HG02970 (cell line): ENCODE measurements around the gene BET1L.
"Not testable (repeated sequence)": the region's sequence is repeated elsewhere in the genome, so short reads cannot be mapped to it uniquely, and the experiment has no call there.

Source experiments
- ATAC-seq: cut with Tn5 transposase; IDR thresholded peaks from one replicate; pipeline ENCODE4 v1.9.1; 2021; ENCODE audit warnings: mild to moderate bottlenecking, moderate library complexity, moderate number of reproducible peaks; ENCODE audit not compliant: unreplicated experiment, low FRiP score

The BET1L gene

GRCh38 chr11:198236-198806 is 8.9 kb downstream of the BET1L start:
- ATAC-seq: no peak

- ATAC-seq: no peak
Observed at GRCh38 chr11:197741-198235, 9.4 kb downstream of the BET1L start.

GRCh38 chr11:196786-197731 is 10.1 kb downstream of the BET1L start:
- no peak for ATAC-seq

GRCh38 chr11:193481-193880 is 13.7 kb downstream of the BET1L start:
- ATAC-seq: not testable (repeated sequence)

GRCh38 chr11:192674-193128 is 14.5 kb downstream of the BET1L start, which contains the start of gene SCGB1C1:
Gene SCGB1C1, plus strand, starts transcription at chr11:193078. Its CDS starts 22 bp downstream, at chr11:193100.
- not testable (repeated sequence) for ATAC-seq

- ATAC-seq: not testable (repeated sequence)
Observed at GRCh38 chr11:191490-192478, 15.4 kb downstream of the BET1L start.

GRCh38 chr11:190546-190945 is 16.7 kb downstream of the BET1L start:
- ATAC-seq: not testable (repeated sequence)

GRCh38 chr11:189843-190311 is 17.3 kb downstream of the BET1L start:
- peak; percentile 79 for ATAC-seq

- ATAC-seq: peak; percentile 19
Observed at GRCh38 chr11:189200-189783, 17.9 kb downstream of the BET1L start.

GRCh38 chr11:180242-180641 is 27.0 kb downstream of the BET1L start:
- not testable (repeated sequence) for ATAC-seq
